IgD-negative memory B cell (primary cell): ENCODE data around the gene EEF1G. TPM values are rescaled to one million over a fixed set of nuclear protein-coding genes. Genes with fewer than 3 reads are reported as not detected.
"Not testable (repeated sequence)": the region's sequence is repeated elsewhere in the genome, so short reads cannot be mapped to it uniquely, and the experiment has no call there.

ENCODE experiments used
- H3K27ac Mint-ChIP-seq, 3 donors: one replicate each; pipeline ENCODE4 v1.8.0; 2020 to 2022; ENCODE audit warnings: mild to moderate bottlenecking in 3 of 3, mixed read lengths in 3 of 3, moderate library complexity in 1 of 3
- H3K27me3 Mint-ChIP-seq: one replicate; pipeline ENCODE4 v1.8.0; 2021; ENCODE audit warnings: mixed read lengths
- H3K36me3 Mint-ChIP-seq: one replicate; pipeline ENCODE4 v1.8.0; 2020; ENCODE audit warnings: mild to moderate bottlenecking, mixed read lengths
- H3K4me1 Mint-ChIP-seq, 3 donors: one replicate each; pipeline ENCODE4 v1.8.0; 2020 to 2022; ENCODE audit warnings: mixed read lengths in 3 of 3, mild to moderate bottlenecking in 1 of 3
- H3K4me3 Mint-ChIP-seq, 4 donors: one replicate each; pipeline ENCODE4 v1.8.0; 2020 to 2022; ENCODE audit warnings: mild to moderate bottlenecking in 4 of 4, mixed read lengths in 4 of 4, moderate library complexity in 3 of 4
- H3K9me3 Mint-ChIP-seq, 3 donors: one replicate each; pipeline ENCODE4 v1.8.0; 2020 to 2021; ENCODE audit warnings: mixed read lengths in 3 of 3, mild to moderate bottlenecking in 1 of 3
- polyA plus RNA-seq: library from polyadenylated mRNA; unstranded; fragments of 300-500 nt; fragmentation: Illumina TruSeq; gene quantifications from one replicate; pipeline ENCODE4 v1.2.3, GENCODE V29; 2021

The EEF1G gene, protein sequence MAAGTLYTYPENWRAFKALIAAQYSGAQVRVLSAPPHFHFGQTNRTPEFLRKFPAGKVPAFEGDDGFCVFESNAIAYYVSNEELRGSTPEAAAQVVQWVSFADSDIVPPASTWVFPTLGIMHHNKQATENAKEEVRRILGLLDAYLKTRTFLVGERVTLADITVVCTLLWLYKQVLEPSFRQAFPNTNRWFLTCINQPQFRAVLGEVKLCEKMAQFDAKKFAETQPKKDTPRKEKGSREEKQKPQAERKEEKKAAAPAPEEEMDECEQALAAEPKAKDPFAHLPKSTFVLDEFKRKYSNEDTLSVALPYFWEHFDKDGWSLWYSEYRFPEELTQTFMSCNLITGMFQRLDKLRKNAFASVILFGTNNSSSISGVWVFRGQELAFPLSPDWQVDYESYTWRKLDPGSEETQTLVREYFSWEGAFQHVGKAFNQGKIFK
- 1,657 TPM for polyA plus RNA-seq

DNA sequence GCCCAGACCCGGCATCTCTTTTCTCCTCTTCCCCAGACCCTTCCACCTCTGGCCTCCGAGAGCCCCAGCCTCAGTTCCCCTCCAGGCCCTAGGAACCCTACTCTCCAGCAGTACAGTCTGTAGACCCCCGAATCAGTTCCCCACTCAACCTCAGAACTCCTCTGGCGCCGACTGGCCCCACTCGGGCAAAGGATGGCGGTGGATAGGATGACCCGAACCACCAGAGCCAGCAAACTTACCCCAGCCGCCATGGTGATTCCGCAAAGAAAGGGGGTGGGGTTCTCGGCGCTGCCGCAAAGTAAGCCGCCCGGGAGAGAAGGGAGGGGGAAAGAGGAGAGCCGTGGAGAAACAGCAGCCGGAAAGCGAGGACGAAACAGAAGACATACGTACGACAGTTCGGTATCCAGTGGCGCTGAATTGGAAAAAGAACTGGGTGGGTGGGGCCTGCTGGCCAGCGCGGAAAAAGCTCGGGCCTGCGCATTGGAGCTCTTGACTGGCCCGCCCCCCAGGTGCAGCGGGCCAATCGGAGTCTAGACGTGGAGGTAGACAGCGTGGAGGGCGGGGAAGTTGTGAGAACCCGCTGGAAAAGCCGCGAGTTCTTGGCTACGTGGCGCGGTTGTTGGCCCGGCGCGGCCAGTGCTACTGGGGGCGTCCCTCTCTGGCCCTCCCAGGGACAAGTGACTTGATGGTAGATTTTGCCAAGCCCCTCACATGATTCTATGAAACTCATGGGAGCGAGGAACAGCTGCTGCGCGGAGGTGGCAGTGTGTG is at the start of gene EEF1G:
Gene EEF1G (minus strand): TSS at position 300 of the 771 bp plus-strand sequence. CDS start 49 bp downstream, at position 251.
- H3K27ac Mint-ChIP-seq = peak within 1 kb of the TSS; percentile 87 to 97 (median 96)
- H3K36me3 Mint-ChIP-seq = peaks cover 2% of the 10 kb centered on the region
- H3K4me3 Mint-ChIP-seq = peak within 1 kb of the TSS; percentile 96 to 98 (median 97)
- no peaks in the 10 kb centered on the region for H3K27me3 Mint-ChIP-seq
- H3K9me3 Mint-ChIP-seq = no peaks in the 10 kb centered on the region
- H3K4me1 Mint-ChIP-seq = peaks cover 26 to 37% (median 36%) of the 10 kb centered on the region in 3 donors

DNA sequence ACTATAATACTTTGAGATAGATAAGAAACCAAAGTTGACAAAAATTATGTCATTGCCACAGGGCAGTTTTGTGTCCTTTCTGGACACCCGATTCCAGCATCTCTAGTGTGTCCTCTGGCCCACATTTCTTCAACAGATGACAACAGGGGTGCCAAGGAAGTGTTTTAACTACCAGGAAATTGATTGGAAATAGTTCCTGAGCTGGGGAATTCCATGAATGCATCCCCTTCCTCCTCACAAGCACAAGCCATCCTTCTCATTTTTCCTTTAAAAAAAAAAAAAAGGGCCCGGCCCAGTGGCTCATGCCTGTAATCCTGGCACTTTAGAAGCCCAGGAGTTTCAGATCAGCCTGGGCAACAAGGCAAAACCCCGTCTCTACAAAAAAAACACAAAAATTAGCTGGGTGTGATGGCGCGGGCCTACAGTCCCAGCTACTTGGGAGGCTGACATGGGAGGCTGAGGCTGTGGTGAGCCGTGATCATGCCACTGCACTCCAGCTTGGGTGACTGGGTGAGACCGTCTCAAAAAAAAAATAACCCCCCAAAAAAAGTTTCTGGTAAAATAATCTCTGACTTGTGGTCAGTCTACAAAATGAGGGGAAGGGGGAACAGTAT is 48.9 kb upstream of the EEF1G start:
- Mint-ChIP-seq H3K27ac (peak overlapping the region; percentile 92 to 97 (median 96)), H3K27me3 (no peaks in the 10 kb centered on the region), H3K9me3 (no peaks in the 10 kb centered on the region), H3K36me3 (peaks cover 9% of the 10 kb centered on the region), H3K4me3 (peak overlapping the region; percentile 85 to 99 (median 91)), H3K4me1 (peaks cover 0 to 15% (median 9%) of the 10 kb centered on the region in 3 donors)

DNA sequence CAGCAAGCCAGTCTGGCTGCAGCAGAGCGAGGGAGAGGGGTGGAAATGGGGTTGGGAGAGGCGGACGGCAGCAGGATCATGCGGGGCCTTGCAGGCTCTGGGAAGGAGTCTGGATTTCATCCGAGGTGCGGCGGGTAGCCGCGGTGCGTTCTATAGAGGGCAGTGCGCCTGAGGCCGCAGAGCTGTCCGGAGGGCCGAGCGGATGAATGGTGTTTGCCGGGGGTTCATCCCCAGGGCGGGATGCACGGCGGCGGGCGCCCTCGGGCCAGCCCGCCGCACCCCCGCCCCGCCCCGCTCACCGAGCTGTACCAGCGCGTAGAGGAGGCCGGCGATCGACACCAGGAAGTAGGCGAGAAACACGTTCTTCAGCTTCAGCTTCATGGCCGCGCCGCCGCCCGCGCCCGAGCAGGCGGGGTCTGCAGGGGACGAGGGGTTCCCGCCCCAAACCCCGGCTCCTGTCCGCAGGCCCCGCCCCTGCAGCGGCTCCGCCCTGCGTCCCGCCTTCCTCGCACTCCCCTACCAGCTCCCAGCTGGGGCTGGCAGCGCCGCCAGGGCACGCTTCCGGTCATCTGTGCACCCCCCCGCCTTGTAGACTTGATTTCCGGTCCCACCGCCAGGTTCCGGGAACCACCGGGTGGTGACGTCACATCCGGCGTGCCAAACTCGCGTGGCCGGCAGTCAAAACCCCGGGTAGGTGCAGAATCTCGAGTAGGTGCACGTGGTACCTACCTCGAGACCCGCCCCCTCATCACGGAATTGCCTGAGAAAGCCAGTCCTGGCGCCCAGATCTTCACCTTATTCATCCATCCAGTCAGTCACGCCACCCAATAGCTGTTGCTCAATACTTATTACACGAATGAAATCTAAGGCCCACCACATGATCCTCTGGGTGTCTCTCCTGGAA is 48.1 kb upstream of the EEF1G start, which contains the start of gene B3GAT3:
Gene B3GAT3 (minus strand): TSS at position 420 of the 904 bp plus-strand sequence. CDS start 39 bp downstream, at position 381.
- peaks cover 0 to 15% (median 9%) of the 10 kb centered on the region in 3 donors for H3K4me1 Mint-ChIP-seq
- H3K9me3 Mint-ChIP-seq = no peaks in the 10 kb centered on the region
- peak within 1 kb of the TSS; percentile 92 to 97 (median 96) for H3K27ac Mint-ChIP-seq
- no peaks in the 10 kb centered on the region for H3K27me3 Mint-ChIP-seq
- H3K4me3 Mint-ChIP-seq = peak within 1 kb of the TSS; percentile 85 to 99 (median 93)
- peaks cover 9% of the 10 kb centered on the region for H3K36me3 Mint-ChIP-seq

DNA sequence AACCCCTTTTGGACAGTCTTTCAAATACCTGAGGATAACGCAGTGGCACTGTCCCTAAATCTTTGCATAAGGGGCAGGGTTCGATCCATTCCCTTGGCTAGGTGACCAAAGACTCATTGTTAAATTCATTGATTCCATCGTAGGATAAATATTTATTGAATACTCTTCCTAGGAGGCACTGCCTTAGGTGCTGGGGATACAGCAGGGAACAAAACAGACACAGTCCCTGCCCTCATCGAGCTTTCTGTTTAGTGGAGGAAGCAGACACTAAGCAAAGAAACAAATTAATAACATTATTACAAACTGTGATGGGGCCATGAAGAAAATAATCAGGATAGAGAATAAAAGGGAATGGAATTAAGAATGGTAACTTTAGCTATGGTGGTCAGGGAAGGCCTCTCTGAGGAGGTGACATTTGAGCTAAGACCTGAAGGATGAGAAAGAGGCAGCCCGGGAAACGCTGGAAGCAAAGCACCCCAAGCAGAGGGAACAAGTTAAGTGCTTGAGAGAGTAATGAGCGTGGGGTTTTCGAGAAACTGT is 47.4 kb upstream of the EEF1G start:
- H3K36me3 Mint-ChIP-seq = peaks cover 7% of the 10 kb centered on the region
- H3K9me3 Mint-ChIP-seq = no peaks in the 10 kb centered on the region
- H3K27me3 Mint-ChIP-seq = no peaks in the 10 kb centered on the region
- H3K4me3 Mint-ChIP-seq = peak overlapping the region; percentile 85 to 99 (median 93)
- H3K27ac Mint-ChIP-seq = peak overlapping the region; percentile 92 to 97 (median 96)
- peaks cover 0 to 15% (median 9%) of the 10 kb centered on the region in 3 donors for H3K4me1 Mint-ChIP-seq

DNA sequence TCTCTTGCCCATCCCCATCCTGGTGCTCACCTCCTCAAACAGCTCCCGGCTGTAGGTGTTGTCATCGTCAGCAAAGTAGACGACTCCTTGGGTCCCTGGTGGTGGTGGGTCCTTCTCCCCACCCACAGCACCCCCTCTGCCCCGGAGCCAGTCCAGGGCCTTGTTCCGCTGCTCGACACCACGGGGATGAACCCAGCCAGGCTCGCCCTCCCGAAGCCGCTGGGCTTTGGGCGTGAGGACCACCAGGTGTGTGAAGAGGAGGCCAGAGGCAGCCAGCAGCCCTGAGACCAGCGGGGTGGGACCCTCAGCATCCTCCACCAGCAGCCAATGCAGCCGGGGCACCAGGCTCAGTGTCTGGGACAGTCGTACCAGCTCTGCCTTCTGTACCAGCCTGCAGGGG is 43.3 kb upstream of the EEF1G start:
- H3K27ac Mint-ChIP-seq, H3K36me3 Mint-ChIP-seq, H3K9me3 Mint-ChIP-seq, H3K27me3 Mint-ChIP-seq, H3K4me3 Mint-ChIP-seq: not testable (repeated sequence)
- H3K4me1 Mint-ChIP-seq = peaks cover 4 to 15% (median 6%) of the 10 kb centered on the region in 3 donors

DNA sequence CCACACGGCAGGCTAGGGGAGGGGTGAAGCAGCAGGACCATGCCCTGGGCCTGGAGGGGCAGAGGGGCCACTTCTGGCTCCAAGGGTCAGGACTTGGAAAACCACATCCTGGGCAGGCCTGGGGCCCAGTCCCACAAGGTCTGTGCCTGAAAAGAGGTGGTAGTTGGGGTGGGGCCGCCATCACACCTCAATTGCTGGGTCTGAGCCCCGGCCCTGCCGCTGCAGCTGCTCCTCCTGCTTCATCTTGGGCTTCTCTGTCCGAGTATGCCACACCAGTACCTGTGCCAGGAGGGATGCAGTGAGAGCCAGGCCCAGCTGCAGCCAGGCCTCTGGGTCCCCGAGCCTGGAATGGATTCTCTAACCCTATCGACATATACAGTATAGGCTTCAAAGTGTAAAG is 41.8 kb upstream of the EEF1G start:
- no peak overlapping the region for H3K27ac Mint-ChIP-seq
- H3K36me3 Mint-ChIP-seq = peaks cover 2% of the 10 kb centered on the region

DNA sequence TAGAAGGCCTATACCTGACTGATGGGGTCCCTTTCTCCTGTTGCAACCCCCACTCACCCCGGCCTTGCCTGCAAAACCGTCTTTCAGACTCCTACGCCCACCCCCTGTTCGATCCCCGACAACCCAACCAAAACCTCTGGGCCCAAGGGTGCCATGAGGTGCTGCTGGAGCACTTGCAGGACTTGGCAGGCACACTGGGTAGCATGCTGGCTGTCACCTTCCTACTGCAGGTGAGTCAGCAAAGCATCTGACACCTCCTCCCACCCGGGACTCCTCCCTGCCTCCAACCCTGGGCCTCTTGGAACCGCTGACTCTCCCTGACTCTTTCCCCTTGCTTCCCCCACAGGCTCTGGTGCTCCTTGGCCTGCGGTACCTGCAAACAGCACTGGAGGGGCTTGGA is 40.6 kb upstream of the EEF1G start:
- peak overlapping the region in 1 of 3 donors; percentile 43 for H3K27ac Mint-ChIP-seq
- H3K27me3 Mint-ChIP-seq = no peaks in the 10 kb centered on the region
- peaks cover 7 to 9% (median 8%) of the 10 kb centered on the region in 3 donors for H3K4me1 Mint-ChIP-seq
- peaks cover 2% of the 10 kb centered on the region for H3K36me3 Mint-ChIP-seq
- H3K9me3 Mint-ChIP-seq = no peaks in the 10 kb centered on the region
- H3K4me3 Mint-ChIP-seq = peak overlapping the region in 3 of 4 donors; percentile 1 to 77 (median 18)

More for the DNA sequence above, 41.8 kb upstream of the EEF1G start:
- no peak overlapping the region for H3K4me3 Mint-ChIP-seq
- H3K27me3 Mint-ChIP-seq = no peaks in the 10 kb centered on the region
- no peaks in the 10 kb centered on the region for H3K9me3 Mint-ChIP-seq
- peaks cover 4 to 9% (median 7%) of the 10 kb centered on the region in 3 donors for H3K4me1 Mint-ChIP-seq

DNA sequence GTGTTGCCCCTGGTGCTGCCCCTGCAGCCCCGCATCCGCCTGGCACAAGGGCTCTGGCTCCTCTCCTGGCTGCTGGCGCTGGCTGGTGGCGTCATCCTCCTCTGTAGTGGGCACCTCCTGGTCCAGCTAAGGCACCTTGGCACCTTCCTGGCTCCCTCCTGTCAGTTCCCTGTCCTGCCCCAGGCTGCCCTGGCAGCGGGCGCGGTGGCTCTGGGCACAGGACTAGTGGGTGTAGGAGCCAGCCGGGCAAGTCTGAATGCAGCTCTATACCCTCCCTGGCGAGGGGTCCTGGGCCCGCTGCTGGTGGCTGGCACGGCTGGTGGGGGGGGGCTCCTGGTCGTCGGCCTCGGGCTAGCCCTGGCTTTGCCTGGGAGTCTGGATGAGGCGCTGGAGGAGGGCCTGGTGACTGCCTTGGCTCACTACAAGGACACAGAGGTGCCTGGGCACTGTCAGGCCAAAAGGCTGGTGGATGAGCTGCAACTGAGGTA is 39.6 kb upstream of the EEF1G start:
- H3K27me3 Mint-ChIP-seq = no peaks in the 10 kb centered on the region
- peak overlapping the region in 2 of 3 donors; percentile 90 to 92 for H3K27ac Mint-ChIP-seq
- H3K4me3 Mint-ChIP-seq = peak overlapping the region in 2 of 4 donors; percentile 57 to 77
- peaks cover 2% of the 10 kb centered on the region for H3K36me3 Mint-ChIP-seq
- H3K9me3 Mint-ChIP-seq = no peaks in the 10 kb centered on the region
- H3K4me1 Mint-ChIP-seq = peaks cover 7 to 9% (median 8%) of the 10 kb centered on the region in 3 donors

DNA sequence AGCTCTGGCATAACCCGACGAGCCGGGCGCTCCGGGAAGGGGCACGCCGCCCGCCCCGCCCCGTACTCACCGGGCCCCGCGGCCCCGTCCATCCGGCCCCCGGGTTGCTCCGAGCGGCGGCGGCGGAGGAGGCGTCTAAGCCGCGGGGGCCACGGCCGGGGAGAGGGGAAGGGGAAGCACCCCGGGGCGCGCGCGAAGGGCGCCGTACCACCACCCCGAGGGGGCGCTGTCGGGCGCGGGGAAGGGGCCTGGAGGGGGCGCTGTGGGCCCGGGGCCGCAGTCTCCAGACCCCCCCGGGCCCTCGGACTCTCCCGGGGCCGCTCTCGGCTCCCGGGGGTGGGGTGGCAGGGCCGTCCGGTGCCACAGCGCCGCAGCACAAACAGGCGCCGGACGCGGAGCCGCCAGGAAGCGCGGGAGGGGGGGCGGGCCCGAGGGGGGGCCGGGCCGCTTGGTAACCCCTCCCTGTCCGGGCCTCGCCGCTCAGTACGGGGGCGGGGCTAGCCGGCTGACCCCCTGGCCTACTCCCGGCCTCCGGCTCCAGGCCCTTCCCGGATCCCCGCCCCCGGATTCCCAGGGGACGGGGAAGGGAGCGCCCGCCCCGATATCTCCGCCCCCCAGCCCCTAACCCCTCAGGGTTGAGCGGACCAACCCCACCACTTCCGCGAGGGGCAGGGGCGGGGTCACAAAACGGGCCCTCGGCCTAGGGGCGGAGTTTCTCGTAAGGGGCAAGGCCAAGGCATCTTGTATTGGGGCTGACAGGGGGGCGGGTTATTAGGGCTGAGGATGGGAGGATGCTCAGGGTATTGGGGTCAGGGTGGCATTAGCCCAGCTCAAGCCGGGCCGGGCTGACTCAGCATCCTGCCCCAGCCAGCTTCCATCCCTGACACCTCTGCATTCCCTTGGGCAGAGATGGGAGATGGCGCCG is 38.9 kb upstream of the EEF1G start, which contains the start of the genes EML3 and ROM1:
Gene EML3 (minus strand): TSS at position 410 of the 925 bp plus-strand sequence. CDS start 318 bp downstream, at position 92.
Gene ROM1 (plus strand): TSS at position 892 of the 925 bp plus-strand sequence. CDS start 25 bp downstream, at position 917.
- H3K9me3 Mint-ChIP-seq = no peaks in the 10 kb centered on the region
- H3K27ac Mint-ChIP-seq = peak within 1 kb of the TSS; percentile 89 to 98 (median 95)
- H3K4me3 Mint-ChIP-seq = peak within 1 kb of the TSS; percentile 95 to 100 (median 96)
- no peaks in the 10 kb centered on the region for H3K27me3 Mint-ChIP-seq
- H3K4me1 Mint-ChIP-seq = peaks cover 10 to 13% (median 13%) of the 10 kb centered on the region in 3 donors
- peaks cover 2% of the 10 kb centered on the region for H3K36me3 Mint-ChIP-seq

DNA sequence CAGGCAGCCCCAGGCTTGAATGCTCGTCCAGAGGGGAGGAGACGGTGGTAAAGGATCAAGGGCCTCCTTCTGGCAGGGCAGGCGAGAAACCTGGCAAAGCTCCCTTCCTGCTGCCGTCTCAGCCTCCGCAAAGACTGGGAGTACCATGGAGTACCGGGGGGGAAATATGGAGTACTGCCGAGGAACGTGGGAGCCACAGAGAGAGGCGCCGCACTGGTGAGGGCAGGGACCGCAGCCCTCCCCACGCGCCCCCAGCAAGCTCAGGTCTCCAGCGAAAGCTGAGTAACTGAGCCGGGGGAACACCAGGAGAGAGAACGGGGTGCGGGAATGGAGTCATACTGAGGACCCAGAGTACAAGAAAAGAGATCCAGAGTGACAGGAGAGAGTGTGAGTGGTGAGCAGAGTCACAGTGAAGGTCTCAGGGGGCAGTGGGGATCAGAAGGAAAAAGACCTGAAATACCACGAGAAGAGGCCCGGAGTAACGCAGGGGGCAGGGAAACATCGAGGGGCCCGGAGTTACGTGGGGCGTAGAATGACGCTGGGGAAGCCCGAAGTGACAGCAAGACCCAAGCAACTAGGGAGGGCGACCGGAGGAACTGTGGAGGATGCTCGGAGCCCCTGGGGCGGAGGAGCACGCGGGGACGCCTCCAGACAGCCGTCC is 38.1 kb upstream of the EEF1G start:
- peaks cover 2% of the 10 kb centered on the region for H3K36me3 Mint-ChIP-seq
- H3K4me3 Mint-ChIP-seq = peak overlapping the region; percentile 95 to 100 (median 96)
- peak overlapping the region; percentile 89 to 98 (median 95) for H3K27ac Mint-ChIP-seq
- no peaks in the 10 kb centered on the region for H3K27me3 Mint-ChIP-seq
- H3K9me3 Mint-ChIP-seq = no peaks in the 10 kb centered on the region
- H3K4me1 Mint-ChIP-seq = peaks cover 10 to 16% (median 14%) of the 10 kb centered on the region in 3 donors

DNA sequence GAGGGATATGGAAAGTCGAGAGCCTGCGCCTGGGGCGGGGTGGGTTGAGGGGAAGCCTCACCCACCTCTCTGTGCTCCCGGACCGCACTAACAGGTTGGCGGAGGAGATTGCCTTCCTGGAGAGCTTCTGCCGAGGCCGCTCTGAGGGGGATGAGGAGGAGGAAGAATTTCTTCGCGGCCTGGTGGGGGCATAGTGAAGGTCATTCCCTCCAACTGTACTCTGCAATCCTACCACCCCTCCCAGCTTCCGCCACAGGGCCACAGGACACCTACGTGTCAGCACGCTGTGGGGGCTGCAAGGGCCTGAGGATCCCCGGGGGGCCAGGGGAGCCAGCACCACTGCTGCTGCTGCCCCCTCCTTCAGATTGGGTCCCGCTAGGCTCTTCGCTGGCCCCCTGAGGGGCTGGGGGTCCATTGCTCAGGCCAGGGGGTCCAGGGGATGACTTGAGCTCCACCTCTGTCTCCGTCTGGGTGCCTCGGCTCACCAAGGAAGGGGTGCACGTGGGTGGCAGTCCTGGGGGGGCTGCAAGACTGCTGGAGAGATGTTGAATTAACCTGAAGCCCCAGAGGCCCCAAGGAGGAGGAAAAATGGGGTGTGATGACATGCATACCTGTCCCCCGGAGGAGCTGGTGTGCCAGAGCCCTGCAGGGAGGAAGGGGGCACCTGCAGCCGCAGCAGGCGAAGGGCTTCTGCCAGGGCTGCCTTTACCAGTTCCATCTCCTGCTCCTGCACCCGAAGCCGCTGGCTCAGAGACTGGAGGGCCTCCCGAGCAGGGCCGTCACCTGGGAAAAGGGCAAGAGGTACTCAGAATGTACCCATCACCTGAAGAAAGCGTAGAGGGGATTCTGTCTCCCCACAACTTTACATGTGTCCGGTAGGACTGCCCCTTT is 37.4 kb upstream of the EEF1G start:
- no peaks in the 10 kb centered on the region for H3K9me3 Mint-ChIP-seq
- no peaks in the 10 kb centered on the region for H3K36me3 Mint-ChIP-seq
- peaks cover 10 to 17% (median 17%) of the 10 kb centered on the region in 3 donors for H3K4me1 Mint-ChIP-seq
- H3K4me3 Mint-ChIP-seq = peak overlapping the region; percentile 95 to 100 (median 96)
- peak overlapping the region; percentile 89 to 98 (median 95) for H3K27ac Mint-ChIP-seq
- no peaks in the 10 kb centered on the region for H3K27me3 Mint-ChIP-seq
